Coronary artery (tissue), 2 donors: ENCODE measurements around the gene MXRA5.

Experiments
- DNase-seq: peaks from one replicate; pipeline ENCODE4 v3.0.0-alpha.2; 2017; ENCODE audit warnings: low spot score
- H3K27ac ChIP-seq, 2 donors: fragments of 200-600 bp; sonication (generic); one replicate each; pipeline ENCODE4 v1.5.1; 2016 to 2019
- H3K4me3 ChIP-seq: fragments of 200-600 bp; sonication (generic); 2 replicates; pipeline ENCODE4 v1.5.1; 2016; ENCODE audit warnings: mild to moderate bottlenecking, moderate library complexity
- CTCF ChIP-seq: fragments of 200-600 bp; sonication (generic); IDR thresholded peaks from one replicate; pipeline ENCODE4 v1.5.1; 2019; ENCODE audit warnings: antibody characterized with exemption

MXRA5 gene

GRCh38 chrX:3263681-3264126 lies 82.7 kb downstream of the MXRA5 start:
- no peak overlapping the region for H3K27ac ChIP-seq
- TF ChIP-seq CTCF: no peak
- H3K4me3 ChIP-seq: no peak overlapping the region
- DNase-seq: no peak

DNA sequence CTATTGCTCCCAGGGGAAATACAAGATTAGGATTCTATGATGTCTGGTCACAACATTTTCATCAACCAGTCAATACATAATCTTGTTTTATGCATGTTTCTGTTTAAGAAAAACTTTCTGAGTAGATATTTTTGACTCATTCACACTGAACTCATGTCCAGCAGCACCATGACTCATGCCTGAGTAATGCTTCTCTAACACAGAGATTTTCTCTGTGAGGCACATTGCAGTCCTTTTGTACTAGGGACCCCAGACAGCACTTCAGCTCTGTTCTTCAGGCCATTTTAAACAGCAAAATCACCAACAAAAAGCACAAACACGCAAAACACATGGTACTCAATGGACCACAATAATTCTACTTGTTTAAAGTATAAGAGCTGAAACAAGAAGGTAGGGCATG lies 83.6 kb downstream of the MXRA5 start:
- TF ChIP-seq CTCF: no peak
- H3K27ac ChIP-seq: peak overlapping the region in 1 of 2 donors; percentile 65
- H3K4me3 ChIP-seq: no peak overlapping the region
- DNase-seq: no peak
